Breast epithelium (tissue), 4 donors: ENCODE data around the gene ATXN7L1. TPM values are rescaled to one million over a fixed set of nuclear protein-coding genes. Genes with fewer than 3 reads are reported as not detected.

Source experiments
- DNase-seq, 2 donors: peaks; one replicate each; pipeline ENCODE4 v3.0.0-alpha.2; 2019; ENCODE audit warnings: low spot score in 2 of 2
- H3K27ac ChIP-seq, 2 donors: fragments of 200-600 bp; sonication (generic) in 1 of 2; one replicate each; pipeline ENCODE4 v1.5.1; 2016 to 2019; ENCODE audit warnings: mild to moderate bottlenecking in 1 of 2
- H3K27me3 ChIP-seq, 2 donors: fragments of 200-600 bp; sonication (generic) in 1 of 2; one replicate each; pipeline versions ENCODE4 v1.5.1 to v1.6.0; 2017 to 2019; ENCODE audit warnings: control low read depth in 1 of 2, mild to moderate bottlenecking in 1 of 2
- H3K36me3 ChIP-seq: fragments of 200-600 bp; one replicate; pipeline ENCODE4 v1.5.1; 2019
- H3K4me1 ChIP-seq, 2 donors: fragments of 200-600 bp; sonication (generic); one replicate each; pipeline ENCODE4 v1.5.1; 2016 to 2019; ENCODE audit warnings: control low read depth in 1 of 2
- H3K4me3 ChIP-seq, 3 donors: fragments of 200-600 bp; sonication (generic); 1 replicate in 2 of 3; 2 replicates in 1 of 3; pipeline ENCODE4 v1.5.1; 2016 to 2019; ENCODE audit warnings: mild to moderate bottlenecking in 3 of 3, moderate library complexity in 2 of 3
- H3K9me3 ChIP-seq, 2 donors: fragments of 200-600 bp; sonication (generic) in 1 of 2; one replicate each; pipeline ENCODE4 v1.5.1; 2016 to 2019; ENCODE audit warnings: control low read depth in 1 of 2
- POLR2A ChIP-seq: fragments of 450-650 bp; IDR thresholded peaks from one replicate; pipeline ENCODE4 v1.6.1; 2016; ENCODE audit warnings: antibody characterized with exemption, mild to moderate bottlenecking, moderate library complexity
- POLR2AphosphoS5 ChIP-seq, 3 donors: sonication (generic); formaldehyde crosslinking; IDR thresholded peaks; one replicate each; pipeline ENCODE4 v1.6.1; 2017; ENCODE audit warnings: antibody characterized with exemption in 3 of 3
- intact Hi-C: fragments of 100-400 bp; cut with DNase I; formaldehyde crosslinking; loops from one replicate; pipeline ENCODE4 v1.15.1; 2023; ENCODE audit warnings: low total_unique reads
- total RNA-seq, 3 donors: library from RNA; depleted of rRNA; stranded (reverse); fragments of >200 nt; gene quantifications; one replicate each; pipeline ENCODE4 v1.1.0, GENCODE V29; 2016
- TF ChIP-seq, protein P1 (sequence below), 3 donors: fragments of 450-650 bp; IDR thresholded peaks; one replicate each; pipeline ENCODE4 v1.5.1; 2016 to 2017; ENCODE audit warnings: antibody characterized with exemption in 3 of 3, mild to moderate bottlenecking in 3 of 3, moderate library complexity in 3 of 3

Gene ATXN7L1
- total RNA-seq, 3 donors from 2014 or later, result 10.7 to 18.4 (median 12.5) TPM

DNA sequence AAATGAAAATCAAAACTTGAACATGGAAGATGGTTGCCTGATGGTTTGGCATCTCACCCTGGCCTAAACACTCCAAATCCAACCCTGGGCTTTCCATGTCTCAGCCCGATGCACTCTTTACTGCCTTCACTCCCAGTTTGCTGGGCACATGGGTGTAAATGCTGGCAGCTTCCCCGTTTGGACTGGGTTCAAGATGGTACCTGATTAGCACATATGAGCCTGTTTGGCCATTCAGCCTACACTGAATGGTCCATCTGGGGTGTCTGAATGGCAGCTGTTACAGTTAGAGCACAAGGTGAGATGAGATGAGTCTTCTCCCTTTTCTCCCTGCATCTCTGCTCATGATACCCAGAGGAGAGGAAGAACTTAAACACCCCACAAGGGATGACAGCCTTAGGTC, 37.1 kb downstream of the ATXN7L1 start:
- intact Hi-C loops, result no loop called here
- TF ChIP-seq POLR2A (no peak), POLR2AphosphoS5 (IDR thresholded peaks at IDR 0.05) (no peak)
- TF ChIP-seq, protein P1, sequence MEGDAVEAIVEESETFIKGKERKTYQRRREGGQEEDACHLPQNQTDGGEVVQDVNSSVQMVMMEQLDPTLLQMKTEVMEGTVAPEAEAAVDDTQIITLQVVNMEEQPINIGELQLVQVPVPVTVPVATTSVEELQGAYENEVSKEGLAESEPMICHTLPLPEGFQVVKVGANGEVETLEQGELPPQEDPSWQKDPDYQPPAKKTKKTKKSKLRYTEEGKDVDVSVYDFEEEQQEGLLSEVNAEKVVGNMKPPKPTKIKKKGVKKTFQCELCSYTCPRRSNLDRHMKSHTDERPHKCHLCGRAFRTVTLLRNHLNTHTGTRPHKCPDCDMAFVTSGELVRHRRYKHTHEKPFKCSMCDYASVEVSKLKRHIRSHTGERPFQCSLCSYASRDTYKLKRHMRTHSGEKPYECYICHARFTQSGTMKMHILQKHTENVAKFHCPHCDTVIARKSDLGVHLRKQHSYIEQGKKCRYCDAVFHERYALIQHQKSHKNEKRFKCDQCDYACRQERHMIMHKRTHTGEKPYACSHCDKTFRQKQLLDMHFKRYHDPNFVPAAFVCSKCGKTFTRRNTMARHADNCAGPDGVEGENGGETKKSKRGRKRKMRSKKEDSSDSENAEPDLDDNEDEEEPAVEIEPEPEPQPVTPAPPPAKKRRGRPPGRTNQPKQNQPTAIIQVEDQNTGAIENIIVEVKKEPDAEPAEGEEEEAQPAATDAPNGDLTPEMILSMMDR (IDR thresholded peaks at IDR 0.05), result no peak
- Histone ChIP-seq H3K27ac (peak overlapping the region; percentile 0 to 64), H3K36me3 (no peaks in the 10 kb centered on the region), H3K9me3 (no peaks in the 10 kb centered on the region), H3K27me3 (no peaks in the 10 kb centered on the region), H3K4me3 (no peak overlapping the region), H3K4me1 (no peaks in the 10 kb centered on the region)
- no peak for DNase-seq

DNA sequence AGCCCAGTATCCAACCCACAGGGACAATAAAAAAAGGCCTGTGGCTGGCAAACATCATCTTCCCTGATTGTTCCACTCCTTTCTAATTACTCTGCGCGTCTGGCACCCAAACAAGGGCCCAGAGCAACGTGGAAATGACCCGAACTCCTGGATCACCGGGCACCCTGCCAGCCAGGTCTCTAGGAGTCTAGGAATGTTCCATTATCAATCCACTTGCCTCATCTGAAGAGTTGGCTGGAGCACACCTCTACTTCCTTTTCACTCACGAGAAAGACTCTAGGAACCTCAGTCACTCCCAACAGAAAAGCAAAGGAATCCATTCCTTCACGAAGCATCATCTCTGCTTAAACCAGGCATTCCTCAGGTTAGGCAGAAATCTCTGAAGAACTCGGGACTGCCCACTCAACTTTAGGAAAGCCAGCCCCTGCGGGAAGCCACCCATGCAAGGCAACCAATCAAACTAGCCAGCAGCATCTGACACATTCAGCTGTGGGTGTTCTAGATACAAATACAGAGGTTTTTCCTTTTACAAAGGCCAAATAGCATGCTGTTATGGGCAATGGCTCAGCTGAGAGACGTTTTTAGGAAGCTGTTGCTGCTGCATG, 37.7 kb downstream of the ATXN7L1 start:
- peak overlapping the region; percentile 62 to 64 for H3K27ac ChIP-seq

DNA sequence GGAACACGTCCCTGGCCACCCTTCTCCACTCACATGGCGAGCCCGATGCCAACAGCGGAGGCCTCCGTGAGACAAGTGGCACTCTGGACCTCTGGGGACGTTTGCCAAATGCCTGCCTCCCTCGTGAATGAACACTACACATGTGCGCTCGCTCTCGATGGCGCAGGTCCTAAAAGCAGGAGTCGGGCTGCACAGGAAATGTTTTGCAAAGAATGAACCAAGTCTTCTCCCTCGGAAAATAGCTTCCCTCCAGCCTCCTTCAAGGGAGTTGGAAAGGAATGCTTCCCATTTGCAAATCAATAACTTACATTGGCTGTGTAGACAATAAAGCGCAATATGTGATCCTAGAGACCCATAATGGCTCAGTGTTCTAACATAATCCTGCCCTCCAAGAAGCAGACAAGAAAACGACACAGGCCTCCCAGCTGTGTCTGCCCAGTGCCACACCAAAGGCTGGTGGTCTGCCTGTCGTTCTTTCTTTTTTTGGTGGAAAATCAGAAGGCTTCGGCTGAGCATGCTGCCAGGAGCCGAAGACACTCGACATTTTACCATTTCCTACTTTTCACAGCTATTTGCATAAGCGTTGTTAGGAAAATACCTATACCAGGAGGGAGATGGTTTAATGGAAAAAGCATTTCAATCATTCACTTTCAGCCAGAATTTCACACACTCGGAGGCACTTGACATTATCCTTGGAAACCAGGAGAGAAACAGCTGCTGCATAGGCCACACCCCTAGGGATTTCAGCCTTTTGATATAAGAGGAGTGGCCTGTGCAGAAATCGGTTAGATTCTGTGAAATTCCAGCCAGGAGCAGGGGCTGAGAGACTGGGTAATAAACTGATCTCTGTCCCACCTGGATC, 38.4 kb downstream of the ATXN7L1 start:
- intact Hi-C loops, result no loop called here
- Histone ChIP-seq H3K36me3 (no peaks in the 10 kb centered on the region), H3K4me3 (peak overlapping the region in 1 of 3 donors; percentile 2), H3K27me3 (no peaks in the 10 kb centered on the region), H3K9me3 (no peaks in the 10 kb centered on the region), H3K27ac (peak overlapping the region; percentile 62 to 64), H3K4me1 (no peaks in the 10 kb centered on the region)
- no peak for TF ChIP-seq POLR2AphosphoS5 (IDR thresholded peaks at IDR 0.05)
- TF ChIP-seq, protein P1 (IDR thresholded peaks at IDR 0.05), result no peak
- no peak for TF ChIP-seq POLR2A
- no peak for DNase-seq

More for the DNA sequence above, 37.7 kb downstream of the ATXN7L1 start:
- Histone ChIP-seq H3K4me3 (peak overlapping the region in 1 of 3 donors; percentile 2), H3K9me3 (no peaks in the 10 kb centered on the region), H3K27me3 (no peaks in the 10 kb centered on the region), H3K4me1 (no peaks in the 10 kb centered on the region), H3K36me3 (no peaks in the 10 kb centered on the region)
- peak in 1 of 2 donors; percentile 49 for DNase-seq
- TF ChIP-seq POLR2AphosphoS5 (IDR thresholded peaks at IDR 0.05) (no peak), POLR2A (no peak)
- TF ChIP-seq, protein P1 (IDR thresholded peaks at IDR 0.05), result no peak
- intact Hi-C loops, result no loop called here

DNA sequence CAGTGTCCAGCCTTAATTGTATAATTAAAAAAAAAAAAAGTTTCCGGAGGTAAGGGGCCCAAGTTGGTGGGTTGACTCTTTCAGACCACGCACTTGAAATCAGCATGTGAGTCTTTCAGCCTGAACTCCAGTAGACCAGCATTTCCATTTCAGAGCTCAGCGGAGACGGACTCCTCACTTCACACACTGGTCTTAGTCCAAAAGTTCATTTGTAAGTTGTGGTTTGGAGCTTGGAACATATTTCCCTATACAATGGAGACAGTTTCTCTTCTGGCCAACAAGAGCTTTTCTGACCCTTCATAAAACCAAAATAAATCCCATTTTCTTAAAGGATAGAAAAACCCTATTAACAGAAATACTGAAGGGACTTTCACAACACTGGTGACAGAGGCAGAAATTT, 41.0 kb downstream of the ATXN7L1 start:
- no peak for TF ChIP-seq POLR2A
- TF ChIP-seq, protein P1 (IDR thresholded peaks at IDR 0.05), result no peak
- TF ChIP-seq POLR2AphosphoS5 (IDR thresholded peaks at IDR 0.05), result no peak
- intact Hi-C loops, result no loop called here

More for the DNA sequence above, 41.0 kb downstream of the ATXN7L1 start:
- no peak for DNase-seq
- H3K27ac ChIP-seq, result no peak overlapping the region
- H3K27me3 ChIP-seq, result no peaks in the 10 kb centered on the region
- H3K4me3 ChIP-seq, result no peak overlapping the region
- H3K36me3 ChIP-seq, result no peaks in the 10 kb centered on the region
- no peaks in the 10 kb centered on the region for H3K9me3 ChIP-seq
- no peaks in the 10 kb centered on the region for H3K4me1 ChIP-seq
